Activated naive CD4-positive, alpha-beta T cell treated with anti-CD3 and anti-CD28 coated beads, Interleukin-2, amount 50 U/mL, for 16 hours (primary cell): Measurements from ENCODE around the gene WIPF1.

Experiments
- DNase-seq: peaks from one replicate; pipeline ENCODE4 v3.0.0-alpha.2; 2020

WIPF1 gene

GRCh38 chr2:174535757-174536703 is 61.6 kb downstream of the WIPF1 start:
- no peak for DNase-seq

- no peak for DNase-seq
Observed at GRCh38 chr2:174535083-174535482, 62.5 kb downstream of the WIPF1 start.

- DNase-seq: no peak
Observed at GRCh38 chr2:174529916-174530315, 67.7 kb downstream of the WIPF1 start.

GRCh38 chr2:174527959-174528358 is 69.6 kb downstream of the WIPF1 start:
- no peak for DNase-seq

GRCh38 chr2:174527101-174527721 is 70.4 kb downstream of the WIPF1 start:
- no peak for DNase-seq

GRCh38 chr2:174524527-174524926 is 73.1 kb downstream of the WIPF1 start:
- DNase-seq: no peak

GRCh38 chr2:174522553-174522952 is 75.1 kb downstream of the WIPF1 start:
- DNase-seq: no peak

- no peak for DNase-seq
Observed at GRCh38 chr2:174518395-174518794, 79.2 kb downstream of the WIPF1 start.

GRCh38 chr2:174516501-174517378 is 80.9 kb downstream of the WIPF1 start:
- DNase-seq: no peak

- DNase-seq: no peak
Observed at GRCh38 chr2:174512345-174512744, 85.3 kb downstream of the WIPF1 start.

- no peak for DNase-seq
Observed at GRCh38 chr2:174511580-174512260, 85.9 kb downstream of the WIPF1 start.

- no peak for DNase-seq
Observed at GRCh38 chr2:174510583-174511189, 86.9 kb downstream of the WIPF1 start.
